ENCODE measurements around the gene ING2.

Gene ING2

GRCh38 chr4:183499389-183499788 lies 5.5 kb upstream of the ING2 start:
- DNase-seq (ENCODE audit: low spot score): no peak

- DNase-seq (ENCODE audit: low spot score): no peak
These were observed 5.1 kb upstream of the ING2 start for GRCh38 chr4:183499801-183500200.

- DNase-seq (ENCODE audit: low spot score): peak; percentile 57
These were observed 1.3 kb upstream of the ING2 start for GRCh38 chr4:183503497-183504063.

GRCh38 chr4:183504064-183504929 lies 561 bp upstream of the ING2 start:
- peak; percentile 96 for DNase-seq (ENCODE audit: low spot score)

- DNase-seq (ENCODE audit: low spot score): peak; percentile 91
These were observed 942 bp downstream of the ING2 start for GRCh38 chr4:183505611-183506388.

GRCh38 chr4:183506389-183506735 lies 1.5 kb downstream of the ING2 start:
- DNase-seq (ENCODE audit: low spot score): no peak

- DNase-seq (ENCODE audit: low spot score): no peak
These were observed 3.3 kb downstream of the ING2 start for GRCh38 chr4:183507925-183508696.

- no peak for DNase-seq (ENCODE audit: low spot score)
These were observed 4.0 kb downstream of the ING2 start for GRCh38 chr4:183508697-183509335.

- no peak for DNase-seq (ENCODE audit: low spot score)
These were observed 10.6 kb downstream of the ING2 start for GRCh38 chr4:183515411-183515810.

GRCh38 chr4:183517194-183517593 lies 12.3 kb downstream of the ING2 start:
- no peak for DNase-seq (ENCODE audit: low spot score)

- DNase-seq (ENCODE audit: low spot score): no peak
These were observed 12.9 kb downstream of the ING2 start for GRCh38 chr4:183517781-183518180.

GRCh38 chr4:183522821-183523220 lies 18.0 kb downstream of the ING2 start:
- no peak for DNase-seq (ENCODE audit: low spot score)

- no peak for DNase-seq (ENCODE audit: low spot score)
These were observed 22.5 kb downstream of the ING2 start for GRCh38 chr4:183527326-183527725.

- no peak for DNase-seq (ENCODE audit: low spot score)
These were observed 28.0 kb downstream of the ING2 start for GRCh38 chr4:183532821-183533220.

- DNase-seq (ENCODE audit: low spot score): no peak
These were observed 28.8 kb downstream of the ING2 start for GRCh38 chr4:183533698-183534097.

- DNase-seq (ENCODE audit: low spot score): no peak
These were observed 35.7 kb downstream of the ING2 start for GRCh38 chr4:183540410-183541009.

- no peak for DNase-seq (ENCODE audit: low spot score)
These were observed 36.3 kb downstream of the ING2 start for GRCh38 chr4:183541010-183541751.

- DNase-seq (ENCODE audit: low spot score): peak; percentile 40
These were observed 36.8 kb downstream of the ING2 start for GRCh38 chr4:183541752-183542040.

- no peak for DNase-seq (ENCODE audit: low spot score)
These were observed 38.6 kb downstream of the ING2 start for GRCh38 chr4:183543435-183543834.

- no peak for DNase-seq (ENCODE audit: low spot score)
These were observed 39.3 kb downstream of the ING2 start for GRCh38 chr4:183544109-183544508.

GRCh38 chr4:183546376-183546775 lies 41.5 kb downstream of the ING2 start:
- no peak for DNase-seq (ENCODE audit: low spot score)
